SH-SY5Y (cell line): ENCODE results near the gene KCND2.

Experiments
- GATA2 ChIP-seq: IDR thresholded peaks from 2 replicates; pipeline ENCODE4 v1.6.1; 2011; ENCODE audit warnings: mild to moderate bottlenecking, low read depth, low read length
- GATA3 ChIP-seq: IDR thresholded peaks from 2 replicates; pipeline ENCODE4 v1.6.1; 2011; ENCODE audit warnings: low read depth, mild to moderate bottlenecking, low read length, moderate library complexity

DNA sequence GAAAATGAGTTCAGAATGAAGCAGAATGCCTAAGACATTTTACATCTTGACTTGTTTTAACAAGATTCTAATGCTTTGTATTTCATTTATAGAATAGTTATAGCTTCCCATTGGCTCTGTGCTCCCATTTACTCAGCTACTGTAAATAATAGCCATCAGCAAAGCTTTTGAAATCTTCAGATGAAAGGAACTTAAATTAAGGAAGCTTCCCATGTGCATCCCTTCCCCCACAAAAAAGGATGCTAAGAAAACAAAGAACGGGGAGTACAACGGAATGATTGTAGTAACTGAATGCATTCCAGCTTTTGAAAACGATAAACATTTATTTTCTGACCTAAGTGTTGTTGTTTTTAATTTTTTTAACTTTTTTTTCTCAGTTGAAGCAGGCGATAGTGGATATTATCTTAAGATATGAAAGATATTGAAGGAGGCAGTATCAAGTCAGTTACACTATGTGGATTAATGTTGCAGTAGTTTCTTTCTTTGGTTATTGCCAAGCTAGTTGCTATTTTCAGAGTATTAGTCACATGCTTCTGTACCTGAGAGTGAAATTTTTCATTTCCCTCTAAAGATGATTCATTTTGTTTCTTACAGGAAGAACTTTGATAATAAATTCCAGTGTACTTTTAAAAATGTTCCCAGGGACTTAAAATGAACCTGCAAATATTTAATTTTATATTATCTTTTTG, 129.2 kb downstream of the KCND2 start:
- TF ChIP-seq GATA3 (no peak), GATA2 (no peak)
